Activated naive CD4-positive, alpha-beta T cell (primary cell): ENCODE results near the gene SEMA3F.

Experiments
- DNase-seq, 4 experiments: peaks; one replicate each; lab custom pipeline; 2025; lab: John Stamatoyannopoulos, UW

SEMA3F gene

GRCh38 chr3:50155891-50156290 is 767 bp downstream of the SEMA3F start:
- DNase-seq = no peak

GRCh38 chr3:50156549-50157493 is 1.7 kb downstream of the SEMA3F start:
- no peak for DNase-seq

GRCh38 chr3:50157827-50158529 is 2.9 kb downstream of the SEMA3F start:
- no peak for DNase-seq

GRCh38 chr3:50158530-50159146 is 3.5 kb downstream of the SEMA3F start:
- no peak for DNase-seq

GRCh38 chr3:50160561-50160983 is 5.4 kb downstream of the SEMA3F start:
- no peak for DNase-seq

- no peak for DNase-seq
Observed at GRCh38 chr3:50161320-50161719, 6.2 kb downstream of the SEMA3F start.

GRCh38 chr3:50162034-50162883 is 7.1 kb downstream of the SEMA3F start:
- DNase-seq = no peak

- no peak for DNase-seq
Observed at GRCh38 chr3:50163572-50164455, 8.7 kb downstream of the SEMA3F start.

GRCh38 chr3:50164481-50164880 is 9.4 kb downstream of the SEMA3F start:
- no peak for DNase-seq

- no peak for DNase-seq
Observed at GRCh38 chr3:50164984-50165909, 10.1 kb downstream of the SEMA3F start.

- no peak for DNase-seq
Observed at GRCh38 chr3:50165910-50166538, 10.9 kb downstream of the SEMA3F start.

- no peak for DNase-seq
Observed at GRCh38 chr3:50166620-50167019, 11.5 kb downstream of the SEMA3F start.

GRCh38 chr3:50167069-50167840 is 12.1 kb downstream of the SEMA3F start:
- DNase-seq = no peak

- DNase-seq = no peak
Observed at GRCh38 chr3:50167841-50168209, 12.7 kb downstream of the SEMA3F start.

GRCh38 chr3:50168388-50168787 is 13.3 kb downstream of the SEMA3F start:
- DNase-seq = no peak

GRCh38 chr3:50168791-50169190 is 13.7 kb downstream of the SEMA3F start:
- no peak for DNase-seq

- DNase-seq = no peak
Observed at GRCh38 chr3:50169232-50169832, 14.2 kb downstream of the SEMA3F start.

GRCh38 chr3:50169858-50170257 is 14.7 kb downstream of the SEMA3F start:
- DNase-seq = no peak
